ENCODE results near the gene AP3S2.

GRCh38 chr15:89812011-89812846, 81.6 kb downstream of the AP3S2 start:
- TF ChIP-seq CTCF (IDR thresholded peaks at IDR 0.05): no peak
- no peak for TF ChIP-seq POLR2A (IDR thresholded peaks at IDR 0.05)

All from adrenal gland (tissue), 5 donors.